Measurements from ENCODE around the gene VGLL4. TPM values are rescaled to one million over a fixed set of nuclear protein-coding genes. Genes with fewer than 3 reads are reported as not detected.

The VGLL4 gene
- polyA plus RNA-seq, 1 donor from 2014 or later: 113 TPM

- H3K9ac ChIP-seq (ENCODE audit: low read length): no peak overlapping the region
- H3K79me2 ChIP-seq (replicated peaks; ENCODE audit: insufficient read depth, low read length): peaks cover 47% of the 10 kb centered on the region
- no peak overlapping the region for H3K4me2 ChIP-seq (ENCODE audit: low read length)
- H3K4me3 ChIP-seq (ENCODE audit: low read length): no peak overlapping the region
- H2AFZ ChIP-seq (ENCODE audit: low read depth, low read length): no peak overlapping the region
- no peak overlapping the region for H3K27ac ChIP-seq (ENCODE audit: low read length)
- no peaks in the 10 kb centered on the region for H3K27me3 ChIP-seq (ENCODE audit: insufficient read depth, low read depth, low read length)
- no peaks in the 10 kb centered on the region for H3K36me3 ChIP-seq (ENCODE audit: insufficient read depth, low read length)
- TF ChIP-seq CTCF (IDR thresholded peaks at IDR 0.05; ENCODE audit: poor library complexity, severe bottlenecking): no peak
- TF ChIP-seq RAD21 (conservative IDR thresholded peaks at IDR 0.05): no peak
- no peak for TF ChIP-seq TAF1 (IDR thresholded peaks at IDR 0.05; ENCODE audit: low read depth)
- no peak for TF ChIP-seq EZH2 (IDR thresholded peaks at IDR 0.05; ENCODE audit: borderline replicate concordance, insufficient read depth, low read length, poor library complexity, severe bottlenecking)
- TF ChIP-seq SMC3 (conservative IDR thresholded peaks at IDR 0.05; ENCODE audit: poor library complexity): no peak
- no peak for TF ChIP-seq EP300 (conservative IDR thresholded peaks at IDR 0.05; ENCODE audit: poor library complexity, severe bottlenecking)
- TF ChIP-seq, protein P1, sequence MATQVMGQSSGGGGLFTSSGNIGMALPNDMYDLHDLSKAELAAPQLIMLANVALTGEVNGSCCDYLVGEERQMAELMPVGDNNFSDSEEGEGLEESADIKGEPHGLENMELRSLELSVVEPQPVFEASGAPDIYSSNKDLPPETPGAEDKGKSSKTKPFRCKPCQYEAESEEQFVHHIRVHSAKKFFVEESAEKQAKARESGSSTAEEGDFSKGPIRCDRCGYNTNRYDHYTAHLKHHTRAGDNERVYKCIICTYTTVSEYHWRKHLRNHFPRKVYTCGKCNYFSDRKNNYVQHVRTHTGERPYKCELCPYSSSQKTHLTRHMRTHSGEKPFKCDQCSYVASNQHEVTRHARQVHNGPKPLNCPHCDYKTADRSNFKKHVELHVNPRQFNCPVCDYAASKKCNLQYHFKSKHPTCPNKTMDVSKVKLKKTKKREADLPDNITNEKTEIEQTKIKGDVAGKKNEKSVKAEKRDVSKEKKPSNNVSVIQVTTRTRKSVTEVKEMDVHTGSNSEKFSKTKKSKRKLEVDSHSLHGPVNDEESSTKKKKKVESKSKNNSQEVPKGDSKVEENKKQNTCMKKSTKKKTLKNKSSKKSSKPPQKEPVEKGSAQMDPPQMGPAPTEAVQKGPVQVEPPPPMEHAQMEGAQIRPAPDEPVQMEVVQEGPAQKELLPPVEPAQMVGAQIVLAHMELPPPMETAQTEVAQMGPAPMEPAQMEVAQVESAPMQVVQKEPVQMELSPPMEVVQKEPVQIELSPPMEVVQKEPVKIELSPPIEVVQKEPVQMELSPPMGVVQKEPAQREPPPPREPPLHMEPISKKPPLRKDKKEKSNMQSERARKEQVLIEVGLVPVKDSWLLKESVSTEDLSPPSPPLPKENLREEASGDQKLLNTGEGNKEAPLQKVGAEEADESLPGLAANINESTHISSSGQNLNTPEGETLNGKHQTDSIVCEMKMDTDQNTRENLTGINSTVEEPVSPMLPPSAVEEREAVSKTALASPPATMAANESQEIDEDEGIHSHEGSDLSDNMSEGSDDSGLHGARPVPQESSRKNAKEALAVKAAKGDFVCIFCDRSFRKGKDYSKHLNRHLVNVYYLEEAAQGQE (IDR thresholded peaks at IDR 0.05; ENCODE audit: borderline replicate concordance): no peak
- no peak for TF ChIP-seq POLR2AphosphoS5 (IDR thresholded peaks at IDR 0.05)
- TF ChIP-seq MXI1 (conservative IDR thresholded peaks at IDR 0.05; ENCODE audit: poor library complexity, severe bottlenecking): no peak
- no peaks in the 10 kb centered on the region for H3K9me3 ChIP-seq (ENCODE audit: low read length)
- H3K9me2 ChIP-seq (ENCODE audit: insufficient read depth, low read length): no peaks in the 10 kb centered on the region
- no peaks in the 10 kb centered on the region for H4K20me1 ChIP-seq (ENCODE audit: insufficient read depth)
- no peaks in the 10 kb centered on the region for H3F3A ChIP-seq (ENCODE audit: insufficient read depth, low read length, poor library complexity, severe bottlenecking)
Observed at GRCh38 chr3:11605398-11605797, 38.3 kb downstream of the VGLL4 start.

GRCh38 chr3:11604139-11604892, 39.4 kb downstream of the VGLL4 start:
- Histone ChIP-seq H3K79me2 (replicated peaks; ENCODE audit: insufficient read depth, low read length) (peaks cover 37% of the 10 kb centered on the region), H2AFZ (ENCODE audit: low read depth, low read length) (no peak overlapping the region), H4K20me1 (ENCODE audit: insufficient read depth) (no peaks in the 10 kb centered on the region), H3K9me3 (ENCODE audit: low read length) (no peaks in the 10 kb centered on the region), H3K4me3 (ENCODE audit: low read length) (no peak overlapping the region), H3K27me3 (ENCODE audit: insufficient read depth, low read depth, low read length) (no peaks in the 10 kb centered on the region), H3K9me2 (ENCODE audit: insufficient read depth, low read length) (no peaks in the 10 kb centered on the region), H3K36me3 (ENCODE audit: insufficient read depth, low read length) (no peaks in the 10 kb centered on the region), H3K4me2 (ENCODE audit: low read length) (no peak overlapping the region), H3K27ac (ENCODE audit: low read length) (no peak overlapping the region), H3F3A (ENCODE audit: insufficient read depth, low read length, poor library complexity, severe bottlenecking) (no peaks in the 10 kb centered on the region), H3K9ac (ENCODE audit: low read length) (no peak overlapping the region)
- no peak for TF ChIP-seq EP300 (conservative IDR thresholded peaks at IDR 0.05; ENCODE audit: poor library complexity, severe bottlenecking)
- TF ChIP-seq RAD21 (conservative IDR thresholded peaks at IDR 0.05): no peak
- no peak for TF ChIP-seq SMC3 (conservative IDR thresholded peaks at IDR 0.05; ENCODE audit: poor library complexity)
- TF ChIP-seq, protein P1 (IDR thresholded peaks at IDR 0.05; ENCODE audit: borderline replicate concordance): no peak
- no peak for TF ChIP-seq TAF1 (IDR thresholded peaks at IDR 0.05; ENCODE audit: low read depth)
- no peak for TF ChIP-seq POLR2AphosphoS5 (IDR thresholded peaks at IDR 0.05)
- TF ChIP-seq EZH2 (IDR thresholded peaks at IDR 0.05; ENCODE audit: borderline replicate concordance, insufficient read depth, low read length, poor library complexity, severe bottlenecking): no peak
